Panc1 (cell line): ENCODE results near the gene AMOTL1. TPM values are rescaled to one million over a fixed set of nuclear protein-coding genes. Genes with fewer than 3 reads are reported as not detected.

Experiments
- ATAC-seq: fragments of 200-7000 bp; cut with Tn5 transposase; 2 replicates; pipeline ENCODE4 v1.9.1; 2020; ENCODE audit warnings: mild to moderate bottlenecking, moderate library complexity
- BruUV-seq: library from RNA; stranded (reverse); fragments of 400-500 nt; replicated peaks from 2 replicates; lab custom pipeline; 2021; lab: Mats Ljungman, UMichigan
- CTCF ChIA-PET: fragments of 300-600 bp; sonication (Branson Sonifier 250); formaldehyde crosslinking; loops from one replicate; lab custom pipeline; 2022; ENCODE audit warnings: antibody characterized with exemption; lab: Charles Lee
- POLR2A ChIA-PET: fragments of 300-600 bp; sonication (Branson Sonifier 250); formaldehyde crosslinking; loops from one replicate; lab custom pipeline; 2022; ENCODE audit warnings: antibody characterized with exemption; lab: Charles Lee
- DNase-seq: peaks from one replicate; pipeline ENCODE4 v3.0.0-alpha.2; 2010; ENCODE audit warnings: low read depth, low spot score
- H3K27ac ChIP-seq: 2 replicates; pipeline ENCODE4 v1.5.1; 2011; ENCODE audit warnings: mild to moderate bottlenecking, low read length, inconsistent platforms
- H3K27me3 ChIP-seq: fragments of 200-500 bp; sonication (Bioruptor generic); 2 replicates; pipeline ENCODE4 v1.6.0; 2014; ENCODE audit warnings: low read length, inconsistent platforms; ENCODE audit not compliant: control insufficient read depth, insufficient read depth
- H3K36me3 ChIP-seq: fragments of 200-500 bp; sonication (Bioruptor generic); 2 replicates; pipeline ENCODE4 v1.5.1; 2014; ENCODE audit warnings: inconsistent platforms, mild to moderate bottlenecking, low read length, moderate library complexity; ENCODE audit not compliant: control insufficient read depth, insufficient read depth
- H3K4me1 ChIP-seq: 2 replicates; pipeline ENCODE4 v1.5.1; 2011; ENCODE audit warnings: inconsistent platforms, mild to moderate bottlenecking, low read length, moderate library complexity; ENCODE audit not compliant: control insufficient read depth, insufficient read depth
- H3K4me3 ChIP-seq, 2 experiments: 2 replicates each; pipeline ENCODE4 v1.5.1; 2011 to 2012; ENCODE audit warnings: low read depth in 2 of 2, low read length in 2 of 2, mild to moderate bottlenecking in 2 of 2, inconsistent platforms in 1 of 2, moderate library complexity in 1 of 2
- H3K9me3 ChIP-seq: fragments of 200-500 bp; sonication (Bioruptor generic); 2 replicates; pipeline ENCODE4 v1.5.1; 2014; ENCODE audit warnings: low read depth, mild to moderate bottlenecking, inconsistent platforms, low read length, moderate library complexity; ENCODE audit not compliant: control insufficient read depth, insufficient read depth
- CTCF ChIP-seq: fragments of 450-650 bp; IDR thresholded peaks from 2 replicates; pipeline ENCODE4 v1.5.1; 2017; ENCODE audit warnings: mild to moderate bottlenecking
- POLR2AphosphoS5 ChIP-seq: IDR thresholded peaks from 2 replicates; pipeline ENCODE4 v1.6.1; 2012; ENCODE audit warnings: mild to moderate bottlenecking, low read depth, low read length, moderate library complexity
- REST ChIP-seq, 2 experiments: IDR thresholded peaks; 2 replicates each; pipeline ENCODE4 v1.6.1; 2011 to 2012; ENCODE audit warnings: low read depth in 2 of 2, control low read depth in 1 of 2, low read length in 1 of 2, mild to moderate bottlenecking in 1 of 2, moderate library complexity in 1 of 2; ENCODE audit not compliant: insufficient read depth in 1 of 2
- SIN3A ChIP-seq: IDR thresholded peaks from 2 replicates; pipeline ENCODE4 v1.6.1; 2012; ENCODE audit warnings: low read depth, mild to moderate bottlenecking, low read length, moderate library complexity, borderline replicate concordance; ENCODE audit not compliant: insufficient read depth
- TCF7L2 ChIP-seq: IDR thresholded peaks from 2 replicates; pipeline ENCODE4 v1.6.1; 2011; ENCODE audit warnings: mild to moderate bottlenecking, low read depth, low read length, inconsistent platforms
- in situ Hi-C: cut with HindIII; loops from 2 replicates; pipeline ENCODE4 v1.10.0; 2016; ENCODE audit warnings: low sequenced_read_pairs, low pct_unique_long_range_greater_than_20kb
- intact Hi-C: fragments of 100-400 bp; cut with micrococcal nuclease; formaldehyde crosslinking; loops from one replicate; pipeline ENCODE4 v1.10.0; 2022; ENCODE audit not compliant: unreplicated experiment
- total RNA-seq: library from RNA; stranded (reverse); gene quantifications from one replicate; pipeline ENCODE4 v1.2.1, GENCODE V29; 2021; ENCODE audit not compliant: unreplicated experiment

Gene AMOTL1
- total RNA-seq, 1 experiment from 2014 or later = 16.0 TPM

GRCh38 chr11:94762208-94762607, 5.9 kb upstream of the AMOTL1 start:
- Histone ChIP-seq H3K36me3 (no peaks in the 10 kb centered on the region), H3K27me3 (peaks cover 20% of the 10 kb centered on the region; the same call in 1 of the 2 replicates), H3K27ac (no peak overlapping the region), H3K9me3 (no peaks in the 10 kb centered on the region), H3K4me1 (peaks cover 4% of the 10 kb centered on the region; the same call in 1 of the 2 replicates), H3K4me3 (no peak overlapping the region)
- TF ChIP-seq SIN3A (no peak), CTCF (peak; percentile 52), TCF7L2 (no peak)
- peak; percentile 78 for ATAC-seq
- no peak for DNase-seq
- ChIA-PET CTCF (no interaction called here), POLR2A (no interaction called here)
- intact Hi-C loops (no loop called here), in situ Hi-C loops (no loop called here)
- no TSS peak for BruUV-seq

- TF ChIP-seq REST (IDR thresholded peaks at IDR 0.05; ENCODE audit: insufficient read depth in 1 of 2, low read depth in 2 of 2, low read length in 1 of 2) (no peak), TCF7L2 (no peak), SIN3A (no peak), POLR2AphosphoS5 (no peak), CTCF (no peak)
- intact Hi-C loops = no loop called here
- Histone ChIP-seq H3K27me3 (peaks cover 25% of the 10 kb centered on the region), H3K36me3 (no peaks in the 10 kb centered on the region), H3K4me1 (peaks cover 9% of the 10 kb centered on the region; the same call in 1 of the 2 replicates), H3K4me3 (no peak overlapping the region), H3K27ac (no peak overlapping the region), H3K9me3 (no peaks in the 10 kb centered on the region)
- DNase-seq (no peak), ATAC-seq (no peak)
- in situ Hi-C loops = no loop called here
- ChIA-PET POLR2A (interaction anchor here (0.5 kb wide), 1 partner anchor 20 kb away, joined by 10 read pairs; no protein-coding TSS in a partner anchor), CTCF (no interaction called here)
- no TSS peak for BruUV-seq
Observed at GRCh38 chr11:94762995-94763394, 5.2 kb upstream of the AMOTL1 start.
